HG03196 (cell line): ENCODE data around the gene DVL2.

Experiments
- ATAC-seq: cut with Tn5 transposase; IDR thresholded peaks from one replicate; pipeline ENCODE4 v1.9.1; 2021; ENCODE audit not compliant: unreplicated experiment

The DVL2 gene

GRCh38 chr17:7219812-7220592 lies 14.3 kb downstream of the DVL2 start, which contains the start of the genes ACADVL and DLG4:
Gene ACADVL (plus strand): TSS chr17:7219938. CDS start chr17:7219985, 47 bp downstream.
Gene DLG4 (minus strand): TSS chr17:7219836.
- peak; percentile 44 for ATAC-seq

- no peak for ATAC-seq
These were observed 15.0 kb downstream of the DVL2 start for GRCh38 chr17:7219229-7219811.

DNA sequence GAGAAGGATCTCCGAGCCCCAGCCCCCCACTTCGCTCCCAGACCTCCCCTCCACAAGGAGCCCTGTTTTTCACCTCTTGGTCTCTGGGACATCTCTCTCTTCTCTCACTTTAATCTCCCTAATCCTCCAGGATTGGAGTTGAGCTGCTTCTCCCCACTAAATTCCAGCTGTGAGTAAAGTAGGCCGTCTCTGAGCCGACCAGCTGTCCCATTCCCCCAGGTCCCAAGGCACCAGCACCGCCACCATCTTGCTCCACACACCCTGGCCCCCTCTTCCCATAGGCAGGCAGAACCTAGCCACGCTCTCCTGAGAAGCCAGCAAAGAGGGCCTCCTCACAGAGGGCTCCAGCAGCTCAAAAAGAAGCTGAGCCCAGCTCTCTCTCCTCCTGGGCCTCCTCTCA lies 15.6 kb downstream of the DVL2 start:
- ATAC-seq = no peak

DNA sequence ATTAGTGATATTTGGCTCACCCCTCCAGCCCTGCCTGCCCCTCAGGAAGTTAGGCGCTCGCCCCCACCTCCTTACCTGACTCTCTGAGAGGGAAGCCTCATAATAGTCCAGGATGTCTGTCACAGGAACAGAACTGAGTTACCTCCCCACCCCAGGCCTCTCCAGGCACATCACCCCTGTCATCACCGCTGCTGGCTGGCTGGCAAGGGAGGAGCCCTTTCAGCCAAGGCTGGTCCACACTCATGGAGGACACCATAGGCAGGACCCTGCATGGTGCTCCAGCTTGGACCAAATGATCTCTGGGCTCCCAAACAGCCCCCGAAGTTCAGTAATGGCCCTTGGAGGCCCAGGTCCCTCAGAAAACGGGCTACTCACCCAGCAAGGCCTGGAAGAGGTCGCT lies 16.2 kb downstream of the DVL2 start:
- ATAC-seq = no peak

DNA sequence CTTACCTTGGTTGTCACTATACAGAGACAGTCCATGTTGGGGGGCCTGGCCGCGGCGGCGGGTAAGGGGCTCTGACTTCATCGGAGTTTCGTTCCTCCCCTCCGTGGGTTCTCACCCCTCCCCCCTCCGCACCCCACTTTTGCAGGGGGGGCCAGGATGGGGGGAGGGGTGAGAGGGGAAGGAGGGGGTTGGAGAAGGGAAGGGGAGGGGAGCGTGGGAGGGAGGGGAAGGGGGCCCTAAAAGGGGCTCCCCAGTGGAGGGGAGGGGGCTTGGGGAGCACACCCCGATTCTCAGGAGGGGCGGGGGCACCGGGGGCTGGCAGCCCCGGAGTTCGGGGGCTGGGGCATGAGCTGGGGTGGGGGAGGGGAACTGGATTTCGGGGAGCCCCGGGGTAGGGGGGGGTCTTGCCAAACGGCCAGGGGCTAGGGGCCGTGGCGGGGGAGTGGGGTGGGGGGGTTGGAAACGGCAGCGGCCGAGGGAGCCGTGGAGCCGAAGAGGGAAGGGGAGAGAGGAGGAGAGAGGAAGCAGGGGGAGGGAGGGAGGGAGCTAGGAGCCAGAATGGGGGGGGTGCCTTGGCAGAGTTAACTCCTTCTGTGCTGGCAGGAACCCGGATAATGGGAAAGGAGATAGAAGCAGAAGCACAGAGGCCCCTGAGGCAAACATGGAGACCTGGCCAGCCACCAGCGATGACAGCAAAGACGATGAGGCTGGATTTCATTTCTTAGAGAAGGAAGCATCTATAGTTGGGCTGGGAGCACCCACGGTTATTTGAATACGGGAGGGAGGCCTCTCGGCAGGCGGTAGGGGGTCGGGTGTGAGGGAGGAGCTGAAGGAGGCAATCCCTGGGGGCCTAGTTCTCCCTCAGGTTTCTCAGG lies 17.0 kb downstream of the DVL2 start:
- ATAC-seq = no peak

DNA sequence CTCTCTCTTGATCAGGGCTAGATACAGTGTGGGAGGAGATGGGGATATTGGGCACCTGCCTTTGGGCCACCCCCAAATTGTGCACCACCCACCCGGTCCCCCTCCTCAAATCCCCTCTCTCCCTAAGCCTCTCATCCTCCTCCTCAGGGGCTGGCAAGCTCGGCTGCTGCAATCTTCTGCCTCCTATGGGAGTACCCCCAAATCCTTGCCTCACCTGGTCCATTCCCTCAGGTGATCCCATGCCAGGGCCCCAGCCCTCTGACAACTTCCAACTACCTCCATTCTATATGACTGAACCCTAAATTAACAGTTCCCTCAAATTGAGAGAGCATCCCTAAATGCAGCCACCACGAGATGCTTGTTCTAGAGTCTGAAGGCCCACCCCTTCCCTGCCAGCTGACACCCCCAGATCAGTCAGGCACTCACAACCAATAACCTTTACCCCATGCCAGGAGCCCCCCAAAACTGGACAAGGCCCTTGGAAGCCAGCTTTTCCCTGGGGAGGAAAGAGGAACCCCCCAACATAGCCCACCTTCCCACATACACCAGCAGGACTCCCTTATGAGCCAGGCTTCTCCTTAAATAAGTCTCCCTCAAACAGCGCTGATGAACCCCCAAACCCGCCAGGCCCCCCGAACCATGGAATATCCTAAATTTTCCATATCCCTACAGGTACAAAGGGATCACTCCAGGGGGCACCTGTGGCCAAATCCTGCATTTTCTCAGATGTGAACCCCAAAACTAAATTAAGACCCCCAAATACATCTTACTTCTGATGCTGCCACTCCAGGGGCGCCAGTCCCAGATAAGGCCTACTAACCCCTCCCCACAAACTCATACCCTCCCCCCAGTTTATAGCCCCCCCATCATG lies 17.8 kb downstream of the DVL2 start:
- ATAC-seq = no peak

DNA sequence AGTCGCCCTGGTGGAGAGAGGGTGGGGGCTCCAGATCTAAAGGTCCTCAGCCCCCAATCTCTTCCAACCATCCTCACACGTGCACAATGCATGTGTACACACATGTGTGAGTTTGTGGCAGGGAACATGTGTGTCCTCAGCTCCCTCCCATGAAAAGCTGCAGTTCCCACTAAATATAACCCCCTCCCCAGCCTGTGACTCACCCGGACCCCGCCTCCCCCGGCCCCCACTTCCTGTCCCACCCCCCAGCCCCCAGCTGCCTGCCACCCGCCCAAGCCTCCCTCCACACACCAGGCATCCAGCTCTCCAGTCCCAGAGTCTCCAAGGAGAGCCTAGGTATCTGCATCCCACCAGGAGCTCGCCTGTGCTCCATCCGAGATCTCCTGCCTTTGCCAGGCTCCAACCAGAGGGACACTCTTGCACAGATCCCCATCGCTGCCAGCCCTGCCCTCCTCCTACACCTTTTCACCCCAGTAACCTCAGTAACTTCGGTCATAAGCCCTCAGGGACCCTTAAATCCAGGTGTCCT lies 18.6 kb downstream of the DVL2 start:
- ATAC-seq = no peak

DNA sequence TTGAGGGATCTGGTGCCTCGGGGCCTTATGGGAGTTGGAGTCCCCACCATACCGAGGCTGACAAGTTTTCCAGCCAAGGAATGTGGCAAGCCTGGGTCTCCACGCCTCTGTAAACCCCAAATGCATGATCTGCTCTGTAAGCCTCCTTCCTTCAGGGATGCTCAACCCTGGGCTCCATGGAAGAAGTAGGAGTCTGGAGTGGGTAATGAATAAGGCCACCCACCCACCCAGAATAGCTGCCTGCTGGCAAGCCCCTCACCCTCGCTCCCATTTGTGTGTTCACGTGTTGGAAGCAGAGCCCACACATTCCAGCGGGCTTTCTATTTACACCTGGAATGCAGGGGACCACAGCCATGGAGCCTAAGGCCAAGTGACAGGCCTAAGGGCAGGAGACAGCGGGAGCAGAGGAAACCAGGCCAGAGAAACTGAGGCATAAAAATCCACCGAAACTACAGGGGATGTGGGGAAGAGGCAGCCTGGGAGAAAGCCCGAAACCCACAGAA lies 19.1 kb downstream of the DVL2 start:
- ATAC-seq = no peak

GRCh38 chr17:7214300-7215135 lies 19.8 kb downstream of the DVL2 start:
- ATAC-seq = peak; percentile 71

- ATAC-seq = no peak
These were observed 20.4 kb downstream of the DVL2 start for GRCh38 chr17:7213895-7214299.

DNA sequence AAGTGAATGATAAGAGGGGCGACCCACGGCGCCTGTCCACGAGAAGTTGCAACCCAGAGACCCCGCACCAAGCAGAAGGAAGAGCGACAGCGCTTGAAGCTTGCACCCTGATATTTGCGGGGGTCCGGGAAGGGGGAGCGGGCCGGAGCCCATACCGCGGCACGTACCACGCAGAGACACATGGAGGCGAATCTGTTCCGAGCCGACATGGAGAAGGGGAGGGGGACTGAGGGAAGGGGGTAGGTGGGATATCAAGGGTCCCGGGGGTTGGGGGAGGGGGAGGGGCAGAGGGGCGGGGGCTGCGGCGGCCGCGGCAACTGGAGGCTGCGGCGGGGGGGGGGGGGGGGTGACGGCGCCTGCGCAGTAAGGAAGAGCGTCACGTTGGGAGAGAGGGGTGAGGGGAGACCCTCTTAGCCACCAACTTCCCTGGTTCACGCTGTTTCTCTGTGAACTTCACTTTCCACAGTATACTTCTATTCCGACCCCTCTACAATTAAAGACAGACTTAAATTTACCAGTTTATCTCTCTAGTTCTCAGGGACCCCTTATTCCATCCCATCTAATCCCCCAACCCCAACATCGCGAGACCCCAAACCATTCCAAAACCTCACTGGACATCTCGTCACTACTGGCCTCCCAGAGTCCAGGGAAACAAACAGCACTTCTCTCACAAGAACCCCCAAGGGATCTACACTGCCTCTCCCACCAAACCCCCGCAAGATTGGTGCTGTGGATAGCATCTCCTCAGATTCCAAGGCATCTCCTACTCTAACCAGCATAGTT lies 22.6 kb downstream of the DVL2 start:
- no peak for ATAC-seq

DNA sequence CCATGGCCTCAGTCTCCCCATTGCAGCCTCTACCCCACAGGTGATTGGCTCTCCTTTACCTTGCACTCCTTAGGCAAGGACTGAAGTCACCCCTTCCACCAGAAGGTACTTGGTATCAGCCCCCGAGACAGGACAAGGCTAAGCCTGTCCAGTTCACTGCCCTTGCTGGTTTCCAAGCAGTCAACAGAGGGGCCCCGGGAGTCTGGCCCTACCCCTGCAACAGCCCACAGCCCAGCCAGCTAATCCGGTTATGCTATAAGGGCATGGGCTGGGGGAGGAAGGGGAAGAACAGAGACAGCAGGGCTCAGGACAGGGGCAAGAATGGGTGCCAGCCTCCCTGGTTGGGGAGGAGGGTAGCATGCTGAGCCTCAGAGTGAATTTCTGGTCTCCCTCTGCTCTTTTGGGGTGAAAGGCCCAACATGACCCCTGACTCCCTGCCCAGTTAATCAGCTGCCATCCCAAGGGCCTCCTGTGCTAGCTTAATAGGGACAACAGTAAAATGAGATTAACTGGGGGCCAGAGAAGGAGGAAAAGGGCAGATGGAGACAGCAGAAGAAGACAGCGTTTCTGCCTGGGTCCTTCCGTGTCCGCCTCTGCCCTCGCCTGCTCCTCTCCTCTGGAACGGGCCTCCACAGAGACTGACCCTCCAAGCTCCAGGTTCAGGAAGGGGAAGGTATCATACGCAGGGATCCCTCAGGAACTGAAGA lies 25.4 kb downstream of the DVL2 start:
- no peak for ATAC-seq

DNA sequence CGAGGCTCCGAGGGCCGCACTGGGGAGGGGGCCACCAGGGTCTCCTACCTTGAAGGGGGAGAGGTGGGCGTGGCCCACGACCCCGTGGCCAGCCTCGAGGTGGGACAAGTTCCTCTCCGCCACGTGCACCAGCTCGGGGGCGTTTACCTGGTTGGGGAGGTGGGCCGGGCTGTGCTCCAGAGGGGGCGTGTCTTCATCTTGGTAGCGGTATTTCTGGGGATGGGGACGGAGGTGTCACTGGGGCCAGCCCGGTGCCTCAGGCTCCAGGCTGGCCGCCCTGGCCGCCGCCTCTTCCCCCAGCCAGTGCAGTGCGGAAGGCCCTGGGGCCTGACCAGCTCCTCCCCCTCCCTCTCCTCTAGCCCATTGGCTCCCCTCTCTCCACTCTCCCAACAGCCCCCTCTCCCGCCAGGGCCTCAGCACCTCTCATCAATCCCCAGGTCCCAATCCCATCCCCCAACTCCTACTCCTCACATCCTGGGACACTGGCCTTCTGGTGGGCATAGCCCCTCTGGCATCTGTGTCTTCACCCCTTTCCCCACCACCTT lies 26.2 kb downstream of the DVL2 start:
- no peak for ATAC-seq

GRCh38 chr17:7207120-7208001 lies 27.0 kb downstream of the DVL2 start:
- ATAC-seq = no peak

GRCh38 chr17:7205561-7205960 lies 28.8 kb downstream of the DVL2 start:
- no peak for ATAC-seq

GRCh38 chr17:7204828-7205461 lies 29.4 kb downstream of the DVL2 start:
- peak; percentile 80 for ATAC-seq
